ENCODE results near the gene PPM1D.

GRCh38 chr17:60600490-60601446 lies 775 bp downstream of the PPM1D start:
- peak in 5 of 6 experiments; percentile 17 to 76 (median 62) for TF ChIP-seq CTCF (IDR thresholded peaks at IDR 0.05)
- TF ChIP-seq POLR2A (IDR thresholded peaks at IDR 0.05) = peak in 1 of 2 donors; percentile 39

All from thyroid gland (tissue), 4 donors.